ENCODE data around the gene ELFN1.

Gene ELFN1

GRCh38 chr7:1745576-1746490 is 75.8 kb downstream of the ELFN1 start:
- no peak for DNase-seq

DNA sequence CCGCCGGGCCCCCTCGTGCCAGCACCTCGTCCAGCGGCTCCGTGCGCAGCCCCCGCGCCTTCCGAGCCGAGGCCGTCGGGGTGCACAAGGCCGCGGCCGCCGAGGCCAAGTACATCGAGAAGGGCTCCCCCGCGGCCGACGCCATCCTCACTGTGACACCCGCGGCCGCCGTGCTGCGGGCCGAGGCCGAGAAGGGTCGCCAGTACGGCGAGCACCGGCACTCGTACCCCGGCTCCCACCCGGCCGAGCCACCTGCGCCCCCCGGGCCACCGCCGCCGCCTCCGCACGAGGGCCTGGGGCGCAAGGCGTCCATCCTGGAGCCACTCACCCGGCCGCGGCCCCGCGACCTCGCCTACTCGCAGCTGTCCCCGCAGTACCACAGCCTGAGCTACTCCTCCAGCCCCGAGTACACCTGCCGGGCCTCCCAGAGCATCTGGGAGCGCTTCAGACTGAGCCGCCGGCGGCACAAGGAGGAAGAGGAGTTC is 76.5 kb downstream of the ELFN1 start:
- no peak for DNase-seq

DNA sequence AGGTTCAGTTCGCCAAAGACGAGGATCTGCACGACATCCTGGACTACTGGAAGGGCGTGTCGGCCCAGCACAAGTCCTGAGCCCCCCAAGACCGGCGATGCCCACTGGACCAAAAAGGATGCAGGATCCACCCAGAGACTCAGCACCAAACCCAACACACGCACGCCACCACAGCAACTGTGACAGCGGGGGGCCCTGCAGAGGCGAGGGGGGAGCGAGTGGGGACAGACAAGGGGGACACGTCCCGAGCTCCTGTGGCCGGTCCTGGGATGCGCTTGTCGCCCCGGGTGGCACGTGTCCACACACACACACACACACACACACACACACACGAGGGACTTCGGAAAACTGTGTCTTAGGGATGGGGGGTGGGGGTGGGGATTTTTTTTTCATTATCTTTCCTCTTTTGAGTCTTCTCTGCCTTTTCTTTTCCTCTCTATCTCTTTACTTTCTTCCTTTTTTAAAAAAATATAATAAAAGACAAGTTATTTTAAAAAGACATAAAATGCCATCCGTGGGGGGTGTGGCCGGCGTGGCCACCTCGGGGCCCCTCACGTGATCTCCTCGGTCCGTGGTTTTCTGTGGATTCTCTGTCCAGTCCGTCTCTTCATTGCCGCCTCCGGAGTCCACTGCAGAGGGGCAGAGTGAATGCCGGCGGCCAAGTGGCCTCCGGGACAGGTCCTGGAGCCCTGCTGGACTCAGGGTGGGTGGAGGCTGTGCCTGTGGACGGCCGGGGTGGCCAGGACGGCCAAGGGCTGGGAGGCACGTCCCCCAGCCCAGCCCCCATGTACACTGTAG is 77.1 kb downstream of the ELFN1 start:
- DNase-seq, result no peak

DNA sequence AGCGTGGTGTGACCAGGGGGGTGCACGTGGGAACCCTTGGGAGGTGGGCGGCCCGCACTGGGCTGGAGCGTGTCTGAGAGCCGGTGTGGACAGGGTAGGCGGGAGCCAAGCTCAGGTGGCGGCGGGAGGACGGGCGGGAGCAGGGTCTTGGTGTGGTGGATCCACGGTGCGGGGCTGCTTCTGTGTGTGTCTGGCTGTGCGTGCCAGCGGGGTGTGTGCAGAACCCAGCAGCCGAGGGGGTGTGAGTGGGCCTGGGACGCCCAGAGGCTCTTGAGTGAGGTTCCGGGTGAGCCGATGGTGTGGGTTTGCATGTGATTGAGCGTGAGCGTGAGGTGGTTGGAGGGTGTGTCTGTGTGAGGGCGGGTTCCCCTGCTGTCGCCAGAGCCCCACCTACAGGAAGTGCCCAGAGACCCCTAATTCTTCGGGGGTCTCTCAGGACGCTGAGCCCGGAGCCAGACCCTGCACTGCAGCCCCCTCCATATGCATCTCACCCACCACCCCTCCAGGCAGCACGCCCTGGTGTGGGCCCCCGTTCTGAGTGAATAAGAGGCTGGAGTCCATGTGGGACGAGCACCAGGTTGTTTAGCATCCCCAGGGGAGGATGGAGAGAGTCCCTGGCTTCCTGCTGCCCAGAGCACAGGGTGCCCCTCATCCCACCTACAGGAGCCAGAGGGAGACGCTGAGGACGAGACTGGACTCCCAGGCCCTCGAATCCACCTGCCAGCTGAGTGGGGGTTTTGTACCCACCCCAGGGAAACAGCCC is 78.2 kb downstream of the ELFN1 start:
- DNase-seq, result no peak

DNA sequence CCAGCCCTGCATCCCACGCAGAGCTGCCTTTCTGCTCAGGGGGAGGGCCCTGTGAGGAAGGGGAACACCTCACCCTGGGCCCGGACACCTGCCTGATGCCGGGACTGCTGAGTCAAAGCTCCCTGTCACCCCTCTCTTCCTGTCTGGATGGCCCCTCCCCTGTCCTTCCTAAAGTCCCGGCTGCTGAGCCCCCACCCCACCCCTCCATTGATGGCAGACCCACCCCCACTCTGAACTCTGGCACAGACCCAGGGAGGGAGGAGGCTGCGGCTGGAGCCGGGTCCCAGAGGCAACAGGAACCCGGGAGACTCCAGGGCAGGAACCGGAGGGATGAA is 78.7 kb downstream of the ELFN1 start:
- no peak for DNase-seq

- no peak for DNase-seq
Observed at GRCh38 chr7:1749351-1749863, 79.3 kb downstream of the ELFN1 start.

GRCh38 chr7:1749864-1750466 is 79.9 kb downstream of the ELFN1 start:
- peak; percentile 57 for DNase-seq

DNA sequence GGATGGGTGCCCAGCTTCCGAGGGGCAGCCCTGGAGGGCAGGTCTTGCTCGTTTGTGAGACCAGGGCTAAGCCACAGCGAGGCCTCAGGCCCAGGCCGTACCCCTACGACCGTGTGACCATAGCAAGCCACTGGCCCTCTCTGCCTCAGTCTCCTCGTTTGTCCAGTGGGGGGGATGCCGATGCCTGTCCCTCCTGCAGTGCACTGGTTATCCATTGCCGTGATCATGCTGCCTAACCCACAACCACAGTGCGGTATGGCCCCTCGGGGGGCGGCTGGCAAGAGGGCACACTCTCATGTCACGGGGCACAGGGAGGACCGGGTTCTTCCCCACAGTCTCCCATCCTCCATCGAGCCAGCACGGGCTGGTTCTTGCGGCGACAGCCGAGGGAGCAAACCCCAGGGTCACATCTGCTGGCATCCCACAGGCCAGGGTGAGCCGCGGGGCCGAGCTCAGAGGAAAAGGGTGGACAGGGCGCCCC is 80.5 kb downstream of the ELFN1 start:
- DNase-seq, result no peak

DNA sequence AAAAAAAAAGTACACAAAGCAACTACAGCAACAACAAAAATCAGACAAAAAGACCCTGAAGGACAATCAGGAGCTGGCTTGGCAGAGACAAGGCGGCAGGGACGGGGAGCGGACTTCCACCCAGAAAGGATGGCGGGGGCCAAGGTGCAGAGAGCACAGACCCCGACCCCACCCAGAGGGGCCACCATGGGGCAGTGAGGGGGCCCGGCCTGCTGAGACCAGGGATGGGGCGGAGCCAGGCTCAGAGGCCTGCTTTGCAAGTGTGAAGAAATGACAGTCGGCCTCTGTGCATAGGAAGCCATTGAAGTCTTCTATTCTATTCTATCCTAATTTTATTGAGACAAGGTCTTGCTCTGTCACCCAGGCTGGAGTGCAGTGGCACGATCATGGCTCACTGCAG is 82.0 kb downstream of the ELFN1 start:
- DNase-seq, result no peak

DNA sequence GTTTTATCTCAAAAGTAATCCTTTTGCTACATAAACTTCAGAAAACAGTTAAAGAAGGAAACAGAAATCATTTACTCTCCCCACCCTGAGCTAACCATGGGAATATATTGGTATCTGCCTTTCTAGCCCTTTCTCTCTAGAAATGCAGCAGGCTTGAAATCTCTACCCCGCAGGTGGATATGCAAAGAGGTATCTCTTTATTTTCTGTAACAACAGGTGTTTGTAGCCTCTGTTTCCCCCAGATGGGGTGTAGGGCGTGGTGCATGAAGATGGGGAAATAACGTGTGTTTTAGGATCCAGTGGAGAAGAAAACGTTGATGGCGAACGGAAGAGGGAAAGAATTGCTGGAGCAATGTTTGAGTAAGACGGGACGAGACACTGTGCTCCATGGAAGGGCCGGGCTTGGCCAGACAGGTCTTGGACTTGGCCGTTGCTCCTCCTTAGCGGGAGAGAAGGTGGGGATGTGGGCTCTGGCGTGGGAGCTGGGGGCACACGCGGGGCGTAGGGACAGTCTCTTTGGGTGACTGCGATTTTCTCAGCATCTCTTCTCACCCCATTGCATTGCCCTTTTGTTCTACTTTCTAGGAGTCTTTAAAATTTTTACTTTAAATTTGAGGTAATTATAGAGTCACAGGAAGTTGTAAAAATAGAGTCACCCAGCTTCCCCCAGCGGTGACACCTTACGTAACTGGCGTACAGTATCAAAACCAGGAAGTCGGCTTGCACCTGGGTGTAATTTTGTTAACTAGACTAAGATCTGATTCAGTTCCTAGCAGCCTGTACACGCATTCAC is 82.9 kb downstream of the ELFN1 start:
- DNase-seq, result peak; percentile 1

DNA sequence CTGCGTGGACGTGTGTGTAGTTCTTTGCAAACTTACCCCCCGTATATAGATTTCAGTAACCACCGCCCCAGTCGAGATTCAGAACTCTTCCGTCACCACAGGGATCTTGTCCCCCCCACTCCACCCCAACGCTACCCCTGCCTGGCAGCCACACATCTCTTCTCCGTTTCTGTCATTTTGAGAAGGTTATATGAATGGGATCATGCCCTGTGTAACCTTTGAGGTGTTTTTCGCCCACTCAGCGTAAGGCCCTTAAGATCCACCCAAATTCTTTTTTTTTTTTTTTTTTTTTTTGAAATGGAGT is 83.4 kb downstream of the ELFN1 start:
- no peak for DNase-seq

DNA sequence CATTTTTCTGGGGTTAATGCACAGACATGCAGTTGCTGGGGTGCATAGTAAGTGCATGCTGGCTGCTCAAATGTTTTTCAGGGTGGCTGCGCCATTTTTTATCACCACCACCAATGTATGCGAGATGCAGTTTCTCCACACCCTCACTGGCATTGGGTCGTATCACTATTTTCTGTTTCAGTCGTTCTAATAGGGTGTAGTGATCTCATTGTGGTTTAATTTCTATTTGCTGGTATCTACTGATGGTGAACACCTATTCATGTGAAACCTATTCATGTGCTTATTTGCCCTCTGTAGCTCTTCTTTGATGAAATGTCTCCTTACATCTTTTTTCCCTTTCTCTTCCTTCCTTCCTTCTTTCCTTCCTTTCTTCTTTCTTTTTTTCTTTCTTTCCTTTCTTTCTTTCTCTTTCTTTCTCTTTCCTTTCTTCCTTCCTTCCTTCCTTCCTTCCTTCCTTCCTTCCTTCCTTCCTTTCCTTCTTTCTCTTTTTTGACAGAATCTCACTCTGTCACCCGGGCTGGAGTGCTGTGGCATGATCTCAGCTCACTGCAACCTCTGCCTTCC is 84.3 kb downstream of the ELFN1 start:
- DNase-seq, result no peak

- DNase-seq, result no peak
Observed at GRCh38 chr7:1755783-1756625, 85.9 kb downstream of the ELFN1 start.

DNA sequence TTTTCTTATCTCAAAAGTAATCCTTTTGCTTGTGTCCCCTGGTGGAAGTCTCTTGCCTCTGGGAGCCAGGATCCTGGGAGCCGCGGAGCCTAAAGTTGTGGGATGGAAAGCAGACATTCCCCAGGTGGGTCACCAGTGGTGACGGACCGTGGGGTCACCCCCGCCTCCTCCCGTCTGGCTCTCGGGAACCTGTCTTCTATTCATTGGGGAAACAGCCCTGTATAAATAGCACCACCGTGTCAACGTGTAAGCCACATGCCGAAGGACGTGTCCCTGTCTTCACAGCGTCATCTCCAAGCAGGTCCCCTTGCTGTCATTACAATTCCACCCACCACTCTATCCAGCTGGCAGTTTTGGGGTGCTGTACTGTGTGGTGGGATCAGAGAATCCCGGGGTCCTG is 87.5 kb downstream of the ELFN1 start:
- DNase-seq, result no peak

DNA sequence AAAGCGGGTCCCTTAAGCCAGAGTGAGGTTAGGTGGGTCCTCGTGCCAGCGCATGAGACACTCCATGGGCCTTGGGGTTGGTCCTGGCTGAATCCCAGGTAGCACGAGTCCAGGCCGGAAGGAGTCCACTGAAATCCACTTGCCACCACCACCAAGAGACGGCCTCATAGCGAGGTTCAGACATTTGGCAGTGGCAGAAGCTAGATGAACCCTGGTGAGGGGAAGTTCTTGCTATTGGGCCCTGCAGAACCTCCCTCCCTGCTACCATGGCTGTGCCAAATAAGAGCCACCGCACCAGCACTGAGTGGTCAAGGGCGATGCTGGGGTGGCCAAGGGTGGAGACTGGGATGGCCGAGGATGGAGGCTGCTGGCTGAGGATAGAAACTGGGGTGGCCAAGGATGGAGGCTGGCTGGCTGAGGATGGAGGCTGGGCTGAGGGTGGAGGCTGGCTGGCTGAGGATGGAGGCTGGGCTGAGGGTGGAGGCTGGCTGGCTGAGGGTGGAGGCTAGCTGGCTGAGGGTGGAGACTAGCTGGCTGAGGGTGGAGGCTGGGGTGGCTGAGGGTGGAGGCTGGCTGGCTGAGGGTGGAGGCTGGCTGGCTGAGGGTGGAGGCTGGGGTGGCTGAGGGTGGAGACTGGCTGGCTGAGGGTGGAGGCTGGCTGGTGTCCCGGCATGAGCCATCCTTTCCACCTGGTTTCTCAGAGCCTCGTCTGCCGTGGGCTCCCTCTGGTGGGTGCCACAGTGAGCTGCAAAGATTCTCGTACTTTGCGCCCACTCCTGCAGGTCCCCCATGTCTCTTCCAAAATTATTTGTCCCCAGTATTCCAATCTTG is 88.2 kb downstream of the ELFN1 start:
- peak; percentile 44 for DNase-seq

- no peak for DNase-seq
Observed at GRCh38 chr7:1758859-1759521, 88.9 kb downstream of the ELFN1 start.

DNA sequence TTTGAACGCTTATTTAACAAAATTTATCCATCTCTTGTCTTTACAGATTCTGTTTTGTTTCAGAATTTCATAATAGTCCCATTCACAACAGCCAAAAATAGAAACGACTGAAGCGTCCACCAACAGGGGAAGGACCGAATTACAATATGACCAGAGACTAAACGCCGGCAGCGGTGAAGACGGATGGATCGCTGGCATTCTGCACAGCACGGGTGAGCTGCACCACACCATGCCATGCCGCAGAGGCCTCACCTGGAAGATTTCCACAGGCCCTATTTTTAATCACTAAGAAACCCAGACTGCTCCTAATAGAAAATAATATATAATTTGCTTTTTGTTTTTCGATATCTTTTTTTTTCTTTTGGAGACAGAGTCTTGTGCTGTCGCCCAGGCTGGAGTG is 91.0 kb downstream of the ELFN1 start:
- DNase-seq, result no peak

- DNase-seq, result no peak
Observed at GRCh38 chr7:1761774-1762173, 91.7 kb downstream of the ELFN1 start.
